ENCODE measurements around the gene FAM47E.

DNA sequence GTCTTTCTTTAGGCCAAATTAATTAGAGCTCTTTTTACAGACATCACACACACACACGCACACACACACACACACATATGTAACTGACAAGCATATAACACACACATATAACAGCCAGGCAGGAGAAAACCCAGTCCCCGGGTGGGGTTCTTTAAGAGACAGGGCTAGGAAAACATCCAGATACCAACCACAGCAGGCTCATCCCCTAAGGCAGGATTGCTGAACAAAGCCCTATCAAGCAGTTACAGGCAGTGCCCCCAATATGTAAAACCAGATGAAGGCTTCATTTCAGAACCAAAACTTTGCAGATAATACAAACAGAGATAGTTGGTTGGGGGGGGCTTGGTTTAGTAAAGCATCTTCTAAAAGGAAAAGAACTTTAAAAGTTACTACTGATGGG is 18.0 kb upstream of the FAM47E start:
- TF ChIP-seq, protein P1, sequence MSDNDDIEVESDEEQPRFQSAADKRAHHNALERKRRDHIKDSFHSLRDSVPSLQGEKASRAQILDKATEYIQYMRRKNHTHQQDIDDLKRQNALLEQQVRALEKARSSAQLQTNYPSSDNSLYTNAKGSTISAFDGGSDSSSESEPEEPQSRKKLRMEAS (IDR thresholded peaks at IDR 0.05), result no peak
- no peak for TF ChIP-seq FOXM1 (IDR thresholded peaks at IDR 0.05; ENCODE audit: borderline replicate concordance, low read depth)
- no peak for TF ChIP-seq RAD21 (IDR thresholded peaks at IDR 0.05; ENCODE audit: low read depth)
- no peak for TF ChIP-seq TCF12 (IDR thresholded peaks at IDR 0.05; ENCODE audit: low read depth)
- TF ChIP-seq EP300 (IDR thresholded peaks at IDR 0.05; ENCODE audit: borderline replicate concordance), result no peak
- TF ChIP-seq YY1 (IDR thresholded peaks at IDR 0.05; ENCODE audit: low read depth), result no peak
- TF ChIP-seq TAF1 (IDR thresholded peaks at IDR 0.05; ENCODE audit: low read depth), result no peak
- TF ChIP-seq, protein P2, sequence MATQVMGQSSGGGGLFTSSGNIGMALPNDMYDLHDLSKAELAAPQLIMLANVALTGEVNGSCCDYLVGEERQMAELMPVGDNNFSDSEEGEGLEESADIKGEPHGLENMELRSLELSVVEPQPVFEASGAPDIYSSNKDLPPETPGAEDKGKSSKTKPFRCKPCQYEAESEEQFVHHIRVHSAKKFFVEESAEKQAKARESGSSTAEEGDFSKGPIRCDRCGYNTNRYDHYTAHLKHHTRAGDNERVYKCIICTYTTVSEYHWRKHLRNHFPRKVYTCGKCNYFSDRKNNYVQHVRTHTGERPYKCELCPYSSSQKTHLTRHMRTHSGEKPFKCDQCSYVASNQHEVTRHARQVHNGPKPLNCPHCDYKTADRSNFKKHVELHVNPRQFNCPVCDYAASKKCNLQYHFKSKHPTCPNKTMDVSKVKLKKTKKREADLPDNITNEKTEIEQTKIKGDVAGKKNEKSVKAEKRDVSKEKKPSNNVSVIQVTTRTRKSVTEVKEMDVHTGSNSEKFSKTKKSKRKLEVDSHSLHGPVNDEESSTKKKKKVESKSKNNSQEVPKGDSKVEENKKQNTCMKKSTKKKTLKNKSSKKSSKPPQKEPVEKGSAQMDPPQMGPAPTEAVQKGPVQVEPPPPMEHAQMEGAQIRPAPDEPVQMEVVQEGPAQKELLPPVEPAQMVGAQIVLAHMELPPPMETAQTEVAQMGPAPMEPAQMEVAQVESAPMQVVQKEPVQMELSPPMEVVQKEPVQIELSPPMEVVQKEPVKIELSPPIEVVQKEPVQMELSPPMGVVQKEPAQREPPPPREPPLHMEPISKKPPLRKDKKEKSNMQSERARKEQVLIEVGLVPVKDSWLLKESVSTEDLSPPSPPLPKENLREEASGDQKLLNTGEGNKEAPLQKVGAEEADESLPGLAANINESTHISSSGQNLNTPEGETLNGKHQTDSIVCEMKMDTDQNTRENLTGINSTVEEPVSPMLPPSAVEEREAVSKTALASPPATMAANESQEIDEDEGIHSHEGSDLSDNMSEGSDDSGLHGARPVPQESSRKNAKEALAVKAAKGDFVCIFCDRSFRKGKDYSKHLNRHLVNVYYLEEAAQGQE (IDR thresholded peaks at IDR 0.05; ENCODE audit: low read depth), result no peak
- no peak for TF ChIP-seq CEBPB (IDR thresholded peaks at IDR 0.05)
